Keratinocyte (primary cell): Measurements from ENCODE around the gene RHEB. TPM values are rescaled to one million over a fixed set of nuclear protein-coding genes. Genes with fewer than 3 reads are reported as not detected.

ENCODE experiments used
- DNase-seq: peaks from one replicate; pipeline ENCODE4 v3.0.0-alpha.2; 2011; ENCODE audit warnings: low read depth, missing footprints, low spot score
- FAIRE-seq: peaks from 2 replicates; lab custom pipeline; 2011; peaks lifted over from hg19 to GRCh38; lab: Jason Lieb, UNC
- H2AFZ ChIP-seq: 2 replicates; pipeline ENCODE4 v1.6.0; 2012; ENCODE audit warnings: low read length, control low read depth, inconsistent platforms; ENCODE audit not compliant: control insufficient read depth
- H3K27ac ChIP-seq: 2 replicates; pipeline ENCODE4 v1.5.1; 2011; ENCODE audit warnings: low read length; ENCODE audit not compliant: control insufficient read depth, insufficient read depth
- H3K27me3 ChIP-seq: 3 replicates; pipeline ENCODE4 v1.6.0; 2011; ENCODE audit warnings: low read length; ENCODE audit not compliant: control insufficient read depth, insufficient read depth; ENCODE audit errors: extremely low read depth
- H3K36me3 ChIP-seq, 2 experiments: 2 replicates in 1 of 2; 3 replicates in 1 of 2; pipeline ENCODE4 v1.5.1; 2011; ENCODE audit warnings: low read length in 2 of 2, mild to moderate bottlenecking in 1 of 2; ENCODE audit not compliant: control insufficient read depth in 2 of 2, insufficient read depth in 2 of 2; ENCODE audit errors: extremely low read depth in 1 of 2
- H3K4me1 ChIP-seq: 3 replicates; pipeline ENCODE4 v1.5.1; 2011; ENCODE audit warnings: low read length; ENCODE audit not compliant: control insufficient read depth, insufficient read depth; ENCODE audit errors: extremely low read depth
- H3K4me2 ChIP-seq: 3 replicates; pipeline ENCODE4 v1.6.0; 2011; ENCODE audit warnings: low read depth, low read length; ENCODE audit not compliant: control insufficient read depth, insufficient read depth; ENCODE audit errors: extremely low read depth
- H3K4me3 ChIP-seq, 3 experiments: fragments of 200-600 bp in 1 of 3; sonication (generic) in 1 of 3; 2 replicates in 2 of 3; 3 replicates in 1 of 3; pipeline ENCODE4 v1.5.1; 2011 to 2016; ENCODE audit warnings: low read length in 3 of 3, mild to moderate bottlenecking in 3 of 3, control low read depth in 2 of 3, inconsistent platforms in 1 of 3, low read depth in 1 of 3, mixed read lengths in 1 of 3, mixed run types in 1 of 3, moderate library complexity in 1 of 3; ENCODE audit not compliant: control insufficient read depth in 2 of 3, insufficient read depth in 2 of 3; ENCODE audit errors: extremely low read depth in 1 of 3
- H3K79me2 ChIP-seq: 2 replicates; pipeline ENCODE4 v1.6.0; 2012; ENCODE audit warnings: low read length; ENCODE audit not compliant: control insufficient read depth, insufficient read depth
- H3K9ac ChIP-seq: 3 replicates; pipeline ENCODE4 v1.6.0; 2011; ENCODE audit warnings: low read length; ENCODE audit not compliant: control insufficient read depth, insufficient read depth; ENCODE audit errors: extremely low read depth
- H3K9me1 ChIP-seq: 3 replicates; pipeline ENCODE4 v1.6.0; 2011; ENCODE audit warnings: low read length; ENCODE audit not compliant: control insufficient read depth, insufficient read depth; ENCODE audit errors: extremely low read depth
- H3K9me3 ChIP-seq: 2 replicates; pipeline ENCODE4 v1.5.1; 2012; ENCODE audit warnings: low read depth, low read length; ENCODE audit not compliant: control insufficient read depth
- H4K20me1 ChIP-seq: 3 replicates; pipeline ENCODE4 v1.6.0; 2011; ENCODE audit warnings: low read length; ENCODE audit not compliant: control insufficient read depth, insufficient read depth; ENCODE audit errors: extremely low read depth
- EZH2 ChIP-seq: IDR thresholded peaks from one replicate; pipeline ENCODE4 v1.6.1; 2012; ENCODE audit warnings: inconsistent platforms, mild to moderate bottlenecking, low read length, moderate library complexity
- dilution Hi-C: fragments of 300-500 bp; cut with MboI; formaldehyde crosslinking; loops from one replicate; pipeline ENCODE4 v1.7.0; 2020; ENCODE audit warnings: low sequenced_read_pairs; ENCODE audit not compliant: extremely low pct_ligation_motif_present
- polyA plus RNA-seq, 5 experiments: library from polyadenylated mRNA; depleted of rRNA in 3 of 5; stranded (reverse) in 3 of 5; stranded (forward) in 1 of 5; unstranded in 1 of 5; fragments of >200 nt; gene quantifications; 1 replicate in 1 of 5; 2 replicates in 3 of 5; 3 replicates in 1 of 5; pipeline versions ENCODE4 v1.2.1 to v1.2.3, GENCODE V29; 2011 to 2012; ENCODE audit warnings: missing spikeins in 2 of 5, low read depth in 1 of 5, low replicate concordance in 1 of 5
- TF ChIP-seq, protein P1 (sequence below), 3 experiments: IDR thresholded peaks in 1 of 3; conservative IDR thresholded peaks in 1 of 3; optimal IDR thresholded peaks in 1 of 3; 2 replicates in 2 of 3; 3 replicates in 1 of 3; pipeline versions ENCODE3 to v1.5.1; 2011; ENCODE audit warnings: low read length in 3 of 3, mild to moderate bottlenecking in 3 of 3, moderate library complexity in 2 of 3, control low read depth in 1 of 3, inconsistent platforms in 1 of 3; ENCODE audit not compliant: insufficient read depth in 2 of 3; ENCODE audit errors: extremely low read depth in 1 of 3

Gene RHEB
- polyA plus RNA-seq, 1 donor (not counting 4 experiments of a cell fraction or from before 2014, with no cell fraction given), result 138 TPM

DNA sequence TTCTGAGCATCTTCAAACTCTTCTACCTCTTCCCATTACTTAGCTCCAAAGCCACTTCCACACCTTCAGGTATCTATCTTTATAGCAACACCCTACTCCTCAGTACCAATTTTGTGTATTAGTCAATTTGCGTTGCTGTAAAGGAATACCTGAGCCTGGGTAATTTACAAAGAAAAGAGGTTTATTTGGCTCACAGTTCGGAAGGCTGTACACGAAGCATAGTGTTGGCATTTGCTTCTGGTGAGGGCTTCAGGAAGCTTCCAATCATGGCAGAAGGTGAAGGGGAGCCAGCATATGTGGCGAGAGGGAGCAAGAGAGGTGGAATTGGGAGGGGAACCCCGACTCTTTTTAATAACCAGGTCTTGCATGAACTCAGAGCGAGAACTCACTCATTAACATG lies 62.2 kb downstream of the RHEB start:
- dilution Hi-C loops, result no loop called here
- Histone ChIP-seq H2AFZ (no peak overlapping the region), H3K79me2 (no peaks in the 10 kb centered on the region), H4K20me1 (no peaks in the 10 kb centered on the region), H3K27ac (no peak overlapping the region), H3K4me3 (no peak overlapping the region), H3K4me1 (peaks cover 11% of the 10 kb centered on the region), H3K9me1 (no peaks in the 10 kb centered on the region), H3K9me3 (peaks cover 2% of the 10 kb centered on the region), H3K27me3 (peaks cover 3% of the 10 kb centered on the region), H3K36me3 (no peaks in the 10 kb centered on the region), H3K4me2 (no peak overlapping the region), H3K9ac (no peak overlapping the region)
- DNase-seq, result no peak
- FAIRE-seq, result no peak
- TF ChIP-seq, protein P1, sequence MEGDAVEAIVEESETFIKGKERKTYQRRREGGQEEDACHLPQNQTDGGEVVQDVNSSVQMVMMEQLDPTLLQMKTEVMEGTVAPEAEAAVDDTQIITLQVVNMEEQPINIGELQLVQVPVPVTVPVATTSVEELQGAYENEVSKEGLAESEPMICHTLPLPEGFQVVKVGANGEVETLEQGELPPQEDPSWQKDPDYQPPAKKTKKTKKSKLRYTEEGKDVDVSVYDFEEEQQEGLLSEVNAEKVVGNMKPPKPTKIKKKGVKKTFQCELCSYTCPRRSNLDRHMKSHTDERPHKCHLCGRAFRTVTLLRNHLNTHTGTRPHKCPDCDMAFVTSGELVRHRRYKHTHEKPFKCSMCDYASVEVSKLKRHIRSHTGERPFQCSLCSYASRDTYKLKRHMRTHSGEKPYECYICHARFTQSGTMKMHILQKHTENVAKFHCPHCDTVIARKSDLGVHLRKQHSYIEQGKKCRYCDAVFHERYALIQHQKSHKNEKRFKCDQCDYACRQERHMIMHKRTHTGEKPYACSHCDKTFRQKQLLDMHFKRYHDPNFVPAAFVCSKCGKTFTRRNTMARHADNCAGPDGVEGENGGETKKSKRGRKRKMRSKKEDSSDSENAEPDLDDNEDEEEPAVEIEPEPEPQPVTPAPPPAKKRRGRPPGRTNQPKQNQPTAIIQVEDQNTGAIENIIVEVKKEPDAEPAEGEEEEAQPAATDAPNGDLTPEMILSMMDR (optimal IDR thresholded peaks at IDR 0.05 in 1 of 3, IDR thresholded peaks at IDR 0.05 in 1 of 3, conservative IDR thresholded peaks at IDR 0.05 in 1 of 3; ENCODE audit: extremely low read depth in 1 of 3, insufficient read depth in 2 of 3, low read length in 3 of 3), result no peak
- no peak for TF ChIP-seq EZH2

DNA sequence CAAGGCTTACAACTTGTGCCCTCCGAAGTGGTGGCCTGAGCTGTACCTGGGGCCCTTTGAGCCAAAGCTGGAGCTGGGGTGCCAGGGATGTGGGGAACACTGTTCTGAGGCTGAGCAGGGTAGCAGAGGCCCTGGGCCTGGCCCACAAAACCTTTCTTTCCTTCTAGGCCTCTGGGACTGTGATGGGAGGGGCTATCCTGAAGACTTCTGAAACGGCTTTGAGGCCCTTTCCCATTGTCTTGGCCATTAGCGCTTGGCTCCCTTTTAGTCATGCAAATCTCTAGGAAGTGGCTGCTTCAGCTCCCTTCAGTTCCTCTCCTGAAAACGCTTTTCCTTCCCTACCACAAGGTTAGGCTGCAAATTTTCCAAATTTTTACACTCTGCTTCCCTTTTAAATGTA lies 62.9 kb downstream of the RHEB start:
- no peak overlapping the region for H3K27ac ChIP-seq
- no peaks in the 10 kb centered on the region for H3K79me2 ChIP-seq
- H4K20me1 ChIP-seq, result no peaks in the 10 kb centered on the region
- peaks cover 4% of the 10 kb centered on the region for H3K27me3 ChIP-seq
- FAIRE-seq (no peak), DNase-seq (no peak)
- no peak overlapping the region for H2AFZ ChIP-seq
- H3K36me3 ChIP-seq, result no peaks in the 10 kb centered on the region
- no peak overlapping the region for H3K4me3 ChIP-seq
- H3K9ac ChIP-seq, result no peak overlapping the region
- H3K9me3 ChIP-seq, result no peaks in the 10 kb centered on the region
- no peak overlapping the region for H3K4me2 ChIP-seq
- peaks cover 11% of the 10 kb centered on the region for H3K4me1 ChIP-seq
- TF ChIP-seq, protein P1 (optimal IDR thresholded peaks at IDR 0.05 in 1 of 3, IDR thresholded peaks at IDR 0.05 in 1 of 3, conservative IDR thresholded peaks at IDR 0.05 in 1 of 3; ENCODE audit: extremely low read depth in 1 of 3, insufficient read depth in 2 of 3, low read length in 3 of 3), result no peak
- no peak for TF ChIP-seq EZH2
- no peaks in the 10 kb centered on the region for H3K9me1 ChIP-seq
- dilution Hi-C loops, result no loop called here
